GM18517 (cell line): ENCODE measurements around the gene CDON.

Experiments used
- ATAC-seq: cut with Tn5 transposase; IDR thresholded peaks from one replicate; pipeline ENCODE4 v1.9.1; 2021; ENCODE audit warnings: mild to moderate bottlenecking, moderate library complexity; ENCODE audit not compliant: unreplicated experiment

CDON gene

DNA sequence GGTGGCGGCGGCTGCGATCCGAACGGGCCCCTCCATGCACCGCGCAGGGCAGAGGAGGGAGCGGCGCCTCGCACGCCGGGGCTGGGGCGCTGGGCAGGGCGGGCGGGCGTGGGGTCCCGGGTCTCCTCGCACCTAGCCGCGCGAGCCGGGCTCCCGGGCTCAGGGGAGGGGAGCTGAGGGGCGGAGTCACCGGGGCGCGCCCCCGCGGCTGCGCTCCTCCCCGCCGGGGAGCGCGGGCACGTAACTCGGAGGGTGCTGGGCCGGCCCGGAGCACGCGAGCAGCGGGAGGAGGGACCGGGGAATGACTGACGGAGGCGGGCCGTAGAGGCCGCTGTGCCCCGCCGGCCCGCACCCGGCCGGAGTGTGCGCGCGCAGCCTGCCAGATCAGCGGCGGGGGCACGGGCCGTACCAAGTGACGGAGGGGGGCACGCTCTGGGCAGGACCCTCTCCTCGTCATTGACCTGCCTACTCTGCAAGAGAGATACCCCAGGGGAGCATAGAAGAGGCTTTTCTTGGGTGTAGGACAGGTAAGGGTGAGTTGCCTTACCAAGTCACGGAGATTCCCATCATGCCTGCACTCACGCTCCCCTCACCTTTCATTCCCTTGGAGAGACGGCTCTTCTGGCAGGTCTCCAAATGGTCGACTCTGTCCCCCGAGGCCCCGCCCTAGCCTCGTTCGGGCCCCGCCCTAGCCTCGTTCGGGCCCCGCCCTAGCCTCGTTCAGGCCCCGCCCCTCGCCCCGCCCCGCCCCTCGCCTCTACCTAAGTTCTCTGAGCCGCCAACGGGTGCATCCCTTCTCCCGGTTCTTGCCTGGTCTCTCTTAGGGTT is at the start of gene CDON:
Gene CDON, minus strand, starts transcription at position 188 of the 828 bp plus-strand sequence. CDS start 39,390 bp downstream, outside the sequence.
- peak; percentile 96 for ATAC-seq

GRCh38 chr11:126111458-126112116 is 48.9 kb upstream of the CDON start:
- no peak for ATAC-seq

- ATAC-seq, result no peak
Observed at GRCh38 chr11:126109941-126110731, 47.5 kb upstream of the CDON start.

GRCh38 chr11:126106594-126107328 is 44.1 kb upstream of the CDON start:
- no peak for ATAC-seq

GRCh38 chr11:126105748-126106080 is 43.0 kb upstream of the CDON start:
- no peak for ATAC-seq

DNA sequence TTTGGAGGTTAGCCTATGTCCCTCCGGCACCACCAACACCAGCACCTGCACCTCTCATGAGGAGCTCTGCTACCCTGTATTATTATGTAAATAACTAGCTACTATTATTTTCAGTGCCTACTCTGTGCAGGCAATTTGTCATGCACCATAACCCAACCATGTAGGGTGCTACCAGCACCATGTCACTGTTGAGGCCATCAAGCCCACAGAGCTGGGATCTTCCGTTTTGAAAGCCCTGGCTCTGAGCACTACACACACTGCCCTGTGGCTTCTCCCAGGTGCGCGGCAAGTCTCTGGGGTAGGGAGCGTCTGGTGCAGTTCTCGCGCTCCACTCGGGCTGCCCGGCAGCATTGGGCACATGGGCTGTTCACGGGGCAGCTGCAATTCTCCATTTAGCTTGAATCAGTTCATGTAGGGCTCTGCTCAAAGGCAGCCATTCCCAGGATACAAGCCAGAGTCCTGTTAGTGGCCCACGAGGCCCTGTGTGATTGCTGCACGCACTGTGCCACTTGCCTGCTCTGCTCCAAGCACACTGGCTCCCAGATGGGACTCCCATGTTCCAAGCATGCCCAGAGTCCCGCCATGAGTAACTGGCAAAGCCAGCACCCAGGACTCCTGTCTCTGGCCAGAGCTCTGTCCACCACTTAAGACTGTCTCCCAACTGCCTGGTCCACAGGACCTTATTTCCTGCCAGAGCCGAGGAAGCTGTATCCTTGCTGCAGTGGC is 42.5 kb upstream of the CDON start:
- ATAC-seq, result no peak

GRCh38 chr11:126104420-126104819 is 41.8 kb upstream of the CDON start:
- ATAC-seq, result no peak

GRCh38 chr11:126103150-126103549 is 40.5 kb upstream of the CDON start:
- ATAC-seq, result no peak

DNA sequence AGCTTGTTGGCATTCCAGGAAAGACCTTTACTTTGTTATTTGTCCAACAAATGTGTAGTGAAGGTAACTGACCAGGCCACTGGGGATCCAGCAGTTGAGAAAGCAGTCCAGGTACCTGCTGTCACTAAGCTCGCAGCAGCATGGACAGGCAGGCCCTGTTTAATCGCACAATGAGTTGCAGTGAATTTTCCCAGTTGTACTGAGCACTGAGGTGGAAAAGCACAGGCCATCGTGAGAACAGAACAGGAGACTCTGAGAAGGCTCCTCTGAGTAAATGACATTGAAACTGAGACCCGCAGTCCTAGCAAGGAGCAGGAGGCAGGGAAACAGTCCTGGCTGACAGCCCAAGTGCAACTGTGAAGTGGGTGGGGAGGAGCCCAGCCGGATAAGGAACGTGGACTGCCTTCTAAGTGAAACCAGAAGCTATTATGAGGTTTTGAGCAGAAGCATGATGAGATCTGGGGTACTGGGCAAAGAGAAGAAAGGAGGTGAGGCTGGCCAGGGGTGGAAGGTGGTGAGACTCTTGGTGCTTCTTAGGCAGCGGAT is 39.8 kb upstream of the CDON start:
- no peak for ATAC-seq

DNA sequence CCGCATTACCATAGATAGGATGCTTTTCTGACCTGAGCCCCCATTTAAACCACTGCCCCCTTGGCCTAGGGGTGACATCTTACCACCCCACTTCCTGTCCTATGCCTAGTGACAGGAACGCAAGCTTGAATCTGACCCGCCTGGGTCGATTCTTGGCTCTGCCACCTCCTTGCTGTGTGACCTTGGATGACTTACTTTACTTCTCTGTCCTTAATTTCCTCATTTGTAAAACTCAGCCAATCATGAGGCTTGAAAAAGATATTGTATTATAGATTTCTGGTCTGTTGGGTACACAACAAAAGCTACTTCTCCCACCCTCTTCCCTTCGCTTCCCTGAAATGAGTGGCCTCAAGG is 39.2 kb upstream of the CDON start:
- no peak for ATAC-seq

GRCh38 chr11:126101251-126101929 is 38.7 kb upstream of the CDON start:
- ATAC-seq, result no peak

DNA sequence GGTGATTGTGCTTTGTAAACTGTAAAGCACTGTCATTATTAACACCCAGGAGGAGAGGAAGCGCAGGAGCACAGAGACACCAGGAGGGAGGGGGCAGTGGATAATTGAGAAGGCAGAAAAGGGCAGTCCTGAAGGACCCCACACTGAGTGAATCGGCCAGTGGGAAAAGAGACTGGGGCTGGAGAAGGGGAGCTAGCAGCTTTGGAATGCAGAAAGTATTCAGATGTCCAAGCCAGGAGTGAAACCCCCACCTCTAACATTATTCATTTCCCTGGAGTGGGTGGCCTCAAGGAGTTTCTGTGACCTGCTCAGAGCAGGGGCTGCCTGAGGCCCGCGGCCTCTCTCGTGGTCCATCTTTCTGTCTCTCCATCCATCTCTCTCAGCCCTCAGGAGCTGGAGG is 38.0 kb upstream of the CDON start:
- no peak for ATAC-seq

GRCh38 chr11:126098204-126098769 is 35.6 kb upstream of the CDON start:
- no peak for ATAC-seq

DNA sequence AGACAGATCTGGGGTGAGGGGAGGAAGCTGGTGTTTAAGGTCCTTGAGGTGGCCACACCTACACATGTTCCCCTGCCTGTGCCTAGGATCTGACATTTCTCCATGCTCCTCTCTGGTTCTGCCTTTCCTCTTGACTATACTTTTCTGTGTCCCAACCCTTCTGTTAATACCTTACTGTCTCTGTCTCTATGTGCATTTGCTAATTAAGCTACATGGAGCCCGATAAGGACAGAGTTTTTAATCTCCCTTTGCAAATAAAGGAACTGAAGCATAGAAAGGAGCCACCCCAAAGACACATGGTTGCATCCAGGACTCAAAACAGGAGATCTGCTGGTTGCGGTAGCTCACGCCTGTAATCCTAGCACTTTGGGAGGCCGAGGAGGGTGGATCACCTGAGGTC is 33.1 kb upstream of the CDON start:
- ATAC-seq, result no peak

DNA sequence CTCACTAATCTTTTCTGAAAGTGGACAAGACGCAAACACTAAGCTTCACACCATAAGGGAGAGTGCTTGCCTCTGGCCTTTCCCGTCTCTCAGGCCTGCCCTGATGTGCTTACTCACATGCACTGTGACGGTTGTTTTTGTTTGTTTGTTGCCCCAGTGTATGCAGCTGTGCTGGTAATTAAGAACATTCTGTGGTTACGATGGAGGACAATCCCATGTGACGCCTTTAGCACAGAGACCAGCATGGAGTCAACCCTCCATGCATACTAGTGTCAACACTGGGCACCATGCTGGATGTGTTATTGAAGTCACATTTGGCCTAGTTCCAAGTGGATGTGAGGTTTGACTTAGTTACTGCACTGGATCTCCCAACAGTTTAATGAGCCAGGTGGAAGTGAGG is 27.8 kb upstream of the CDON start:
- no peak for ATAC-seq

DNA sequence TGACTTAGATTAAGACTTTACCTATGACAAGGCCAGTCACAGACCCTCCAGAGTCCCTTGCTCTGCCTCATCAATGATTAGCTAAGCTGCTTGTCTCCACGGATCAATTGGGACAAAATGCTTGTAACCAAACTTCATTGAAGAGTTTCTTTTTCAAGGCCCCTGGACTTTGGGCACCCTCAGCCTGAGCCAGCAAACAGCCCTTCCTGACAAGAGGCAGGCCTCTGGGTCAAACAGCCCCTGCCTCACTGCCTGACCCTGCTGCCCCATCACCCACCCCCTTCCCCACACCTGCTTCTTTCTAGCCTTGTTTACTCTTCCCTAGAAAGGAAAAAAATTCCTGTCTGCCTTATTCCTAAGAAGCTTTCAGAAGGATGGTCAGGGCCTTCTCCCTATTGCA is 26.3 kb upstream of the CDON start:
- no peak for ATAC-seq

- ATAC-seq, result no peak
Observed at GRCh38 chr11:126086248-126086647, 23.6 kb upstream of the CDON start.

DNA sequence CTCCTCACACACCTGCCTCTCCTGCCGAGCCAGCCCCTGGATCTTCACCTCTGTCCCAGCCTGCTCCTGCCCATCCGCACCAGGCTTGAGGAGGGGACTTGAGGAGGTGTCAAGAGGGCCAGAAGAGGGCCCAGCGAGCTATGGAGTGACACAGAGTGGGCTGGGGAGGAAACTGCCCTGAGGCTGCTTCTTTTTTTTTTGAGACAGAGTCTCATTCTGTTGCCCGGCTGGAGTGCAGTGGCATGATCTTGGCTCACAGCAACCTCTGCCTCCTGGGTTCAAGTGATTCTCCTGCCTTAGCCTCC is 21.9 kb upstream of the CDON start:
- ATAC-seq, result no peak

DNA sequence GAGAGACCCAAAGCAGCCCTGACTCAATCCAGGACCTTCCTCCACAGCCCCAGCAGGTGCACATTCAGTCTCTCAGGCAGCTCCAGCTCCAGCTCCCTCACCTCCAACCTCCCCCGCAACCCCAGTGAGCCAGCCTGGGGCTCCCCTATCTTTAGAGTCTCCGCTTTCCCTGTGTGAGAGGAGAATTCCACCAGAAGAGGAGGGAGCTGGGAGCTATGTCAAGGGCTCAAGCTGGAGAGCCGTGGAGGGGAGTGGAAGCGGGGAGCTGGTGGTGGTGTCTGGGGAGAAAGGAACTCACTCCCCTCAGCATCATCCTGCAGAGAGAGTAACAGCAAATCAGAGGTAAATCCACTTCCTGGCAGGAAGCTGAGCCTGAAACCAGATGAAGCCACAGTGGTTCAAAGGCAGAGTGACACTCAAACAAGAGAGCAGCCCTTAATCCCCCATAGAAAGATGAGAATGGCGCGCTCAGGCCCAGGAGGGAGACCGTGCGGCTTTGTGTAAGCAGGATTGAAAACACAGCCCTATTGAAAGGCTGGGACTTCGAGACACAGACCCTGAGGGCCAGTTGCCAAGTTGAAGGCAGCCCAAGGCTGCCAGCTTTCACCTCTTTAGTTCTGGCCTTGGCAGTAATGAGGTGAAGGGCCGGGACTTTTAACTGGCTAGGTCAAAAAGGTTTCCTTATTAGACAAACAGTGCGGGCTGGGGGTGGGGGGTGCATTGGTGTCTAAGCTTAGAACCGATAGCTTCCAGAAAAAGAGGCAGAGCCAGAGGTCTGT is 21.4 kb upstream of the CDON start:
- no peak for ATAC-seq
